ENCODE measurements around the gene MYBPC1.

Gene MYBPC1

DNA sequence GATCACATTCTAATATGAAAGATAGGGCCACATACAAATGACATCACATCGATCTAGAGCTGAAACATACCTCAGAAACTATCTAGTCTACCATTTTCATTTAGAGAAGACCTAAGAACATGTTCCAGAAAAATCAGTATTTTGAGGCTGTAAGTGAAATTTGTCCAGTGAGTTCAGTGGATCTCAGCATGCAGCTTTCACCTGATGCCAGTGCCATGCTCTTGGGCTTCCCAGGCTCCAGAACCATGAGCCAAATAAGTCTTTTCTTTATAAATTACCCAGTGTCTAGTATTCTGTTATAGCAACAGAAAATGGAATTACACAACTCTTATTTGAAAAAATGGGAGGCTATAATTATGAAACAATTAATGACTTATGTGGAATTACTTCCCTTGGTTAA lies 111.6 kb downstream of the MYBPC1 start:
- TF ChIP-seq CTCF (IDR thresholded peaks at IDR 0.05; ENCODE audit: extremely low read depth, missing control alignments) = no peak
- DNase-seq (ENCODE audit: low spot score) = no peak

DNA sequence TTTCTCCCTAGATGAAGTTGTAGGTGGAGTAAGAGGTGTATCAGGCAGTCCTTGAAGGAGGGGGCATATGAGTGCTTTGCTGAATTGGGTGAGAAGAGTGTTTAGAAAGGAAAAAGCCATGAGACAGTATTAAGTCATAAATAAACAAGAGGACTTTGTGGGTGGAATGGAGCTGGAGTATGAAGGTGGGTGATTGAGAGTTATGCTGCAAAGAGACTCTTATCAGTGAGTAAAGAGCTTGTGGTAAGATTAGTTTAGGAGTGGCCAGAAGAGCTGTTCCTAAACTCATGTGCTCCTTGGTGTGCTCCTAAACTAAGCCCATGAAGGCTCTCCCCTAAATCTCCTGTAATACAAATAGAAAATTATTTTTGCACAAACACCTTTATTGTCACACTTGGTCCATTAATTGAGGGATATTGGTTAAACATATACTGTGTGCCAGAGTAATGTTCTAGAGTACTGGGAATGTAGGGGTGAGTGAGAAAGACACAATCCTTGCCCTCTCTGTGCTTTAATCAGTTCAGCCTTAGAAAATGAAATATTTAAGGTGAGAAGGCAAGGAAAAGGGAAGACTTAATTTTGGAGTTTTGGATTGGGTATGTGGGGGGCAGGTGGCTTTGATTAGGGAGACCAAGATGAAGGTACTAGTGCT lies 112.5 kb downstream of the MYBPC1 start:
- DNase-seq (ENCODE audit: low spot score) = no peak
- TF ChIP-seq CTCF (IDR thresholded peaks at IDR 0.05; ENCODE audit: extremely low read depth, missing control alignments) = no peak

DNA sequence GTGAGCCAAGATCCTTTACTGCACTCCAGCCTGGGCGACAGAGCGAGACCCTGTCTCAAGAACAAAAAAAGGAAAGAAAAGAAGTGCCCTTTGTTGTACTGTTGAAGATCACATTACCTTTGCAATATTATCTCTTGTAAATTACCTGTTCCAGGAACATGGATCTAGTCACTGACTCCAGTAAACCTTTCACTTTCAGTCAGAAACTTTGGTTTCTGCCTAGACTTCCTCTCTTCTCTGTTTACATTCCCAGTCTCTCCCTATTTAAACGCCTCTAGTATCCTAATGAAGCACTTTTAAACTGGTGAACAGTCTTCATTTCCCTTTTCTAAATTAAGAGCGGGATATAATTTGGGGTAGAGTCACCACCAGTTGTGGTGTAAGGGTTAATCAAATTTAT lies 115.5 kb downstream of the MYBPC1 start:
- TF ChIP-seq CTCF (IDR thresholded peaks at IDR 0.05; ENCODE audit: extremely low read depth, missing control alignments) = no peak
- no peak for DNase-seq (ENCODE audit: low spot score)

GRCh38 chr12:101713059-101713682 lies 118.4 kb downstream of the MYBPC1 start:
- TF ChIP-seq CTCF (IDR thresholded peaks at IDR 0.05; ENCODE audit: extremely low read depth, missing control alignments) = no peak
- no peak for DNase-seq (ENCODE audit: low spot score)

- no peak for TF ChIP-seq CTCF (IDR thresholded peaks at IDR 0.05; ENCODE audit: extremely low read depth, missing control alignments)
- DNase-seq (ENCODE audit: low spot score) = no peak
Observed at GRCh38 chr12:101713930-101714329, 119.2 kb downstream of the MYBPC1 start.

GRCh38 chr12:101714877-101715444 lies 120.2 kb downstream of the MYBPC1 start:
- DNase-seq (ENCODE audit: low spot score) = no peak
- no peak for TF ChIP-seq CTCF (IDR thresholded peaks at IDR 0.05; ENCODE audit: extremely low read depth, missing control alignments)

DNA sequence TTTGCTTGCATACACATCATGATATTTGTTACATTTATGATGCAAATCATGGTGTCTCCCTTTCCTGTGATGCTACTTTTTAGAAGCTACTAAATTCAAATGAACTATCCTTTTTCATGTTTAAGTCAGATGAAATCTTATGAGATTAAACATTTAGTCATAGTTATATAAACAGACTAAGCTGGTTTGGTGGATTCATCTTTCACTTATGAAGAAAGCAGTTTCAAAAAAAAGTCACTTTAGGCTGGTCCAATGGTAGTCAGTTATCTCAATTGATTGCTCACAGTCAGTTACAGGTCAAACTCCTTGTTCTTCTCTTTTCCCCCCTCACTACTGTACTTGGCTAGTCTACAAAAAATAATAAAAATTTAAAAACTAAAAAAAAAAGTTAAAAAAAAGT lies 124.8 kb downstream of the MYBPC1 start:
- no peak for TF ChIP-seq CTCF (IDR thresholded peaks at IDR 0.05; ENCODE audit: extremely low read depth, missing control alignments)
- DNase-seq (ENCODE audit: low spot score) = no peak

Data from GM20000 (cell line).